Activated naive CD4-positive, alpha-beta T cell treated with anti-CD3 and anti-CD28 coated beads, Interleukin-2, amount 10 ng/mL, durations not matched to agents 7 days and 5 days (primary cell): ENCODE measurements around the gene PITPNC1.
"Not testable (repeated sequence)": the region's sequence is repeated elsewhere in the genome, so short reads cannot be mapped to it uniquely, and the experiment has no call there.

Experiments used
- CTCF ChIA-PET: fragments of 350-600 bp; sonication (Branson Sonifier 250); formaldehyde crosslinking; loops from one replicate; lab custom pipeline; 2021; ENCODE audit warnings: antibody characterized with exemption; lab: Charles Lee
- DNase-seq: peaks from one replicate; pipeline ENCODE4 v3.0.0-alpha.2; 2020
- H3K27ac Mint-ChIP-seq: one replicate; pipeline ENCODE4 v1.8.0; 2021; ENCODE audit warnings: mild to moderate bottlenecking, moderate library complexity, mixed read lengths
- H3K27me3 Mint-ChIP-seq: one replicate; pipeline ENCODE4 v1.8.0; 2021; ENCODE audit warnings: mild to moderate bottlenecking, mixed read lengths
- H3K36me3 Mint-ChIP-seq: one replicate; pipeline ENCODE4 v1.8.0; 2021; ENCODE audit warnings: mixed read lengths
- H3K4me1 Mint-ChIP-seq: one replicate; pipeline ENCODE4 v1.8.0; 2021; ENCODE audit warnings: mixed read lengths
- H3K4me3 Mint-ChIP-seq: one replicate; pipeline ENCODE4 v1.8.0; 2021; ENCODE audit warnings: mild to moderate bottlenecking, moderate library complexity, mixed read lengths
- H3K9me3 Mint-ChIP-seq: one replicate; pipeline ENCODE4 v1.8.0; 2021; ENCODE audit warnings: mixed read lengths

The PITPNC1 gene

DNA sequence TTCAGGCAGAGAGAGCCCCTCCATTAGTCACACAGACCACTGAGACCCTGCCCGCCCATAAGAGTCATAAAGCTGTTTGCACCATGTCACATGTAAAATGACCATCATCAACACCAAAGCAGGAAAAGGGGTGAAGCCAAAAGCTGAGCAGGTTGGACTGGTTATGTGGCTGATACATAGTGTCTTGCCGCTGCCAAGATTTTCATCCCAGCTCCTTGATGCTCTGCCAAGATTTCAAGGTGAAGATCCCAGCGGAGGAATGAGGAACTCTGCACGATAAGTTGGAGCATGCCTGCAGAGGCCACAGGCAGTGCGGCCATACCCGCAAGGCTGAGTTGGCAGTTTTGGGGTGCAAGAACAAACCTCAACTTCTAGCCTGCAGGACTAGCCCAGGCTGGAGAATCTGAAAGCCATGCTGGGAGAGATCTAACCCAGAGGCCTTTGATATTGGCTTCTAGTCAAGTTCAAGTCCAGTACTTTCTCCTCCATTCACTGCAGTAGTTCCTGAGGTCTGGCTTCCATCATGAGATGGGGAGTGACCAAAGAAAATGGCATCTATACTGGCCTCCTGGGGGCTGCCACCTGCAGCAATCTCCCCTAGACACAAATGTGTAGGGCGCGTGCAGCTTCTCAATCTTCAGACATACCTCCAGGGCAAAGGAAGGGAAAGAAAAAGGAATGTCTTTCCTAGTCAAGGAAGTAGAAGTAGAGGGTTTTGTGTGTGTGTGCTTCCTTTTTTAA is 261.0 kb downstream of the PITPNC1 start:
- CTCF ChIA-PET: interaction anchor here (1.2 kb wide), 1 partner anchor 259 kb away, joined by 4 read pairs; no protein-coding TSS in a partner anchor
- H3K9me3 Mint-ChIP-seq: no peaks in the 10 kb centered on the region
- H3K4me1 Mint-ChIP-seq: no peaks in the 10 kb centered on the region
- no peak overlapping the region for H3K27ac Mint-ChIP-seq
- DNase-seq: no peak
- peaks cover 2% of the 10 kb centered on the region for H3K36me3 Mint-ChIP-seq
- H3K4me3 Mint-ChIP-seq: no peak overlapping the region
- H3K27me3 Mint-ChIP-seq: no peaks in the 10 kb centered on the region

DNA sequence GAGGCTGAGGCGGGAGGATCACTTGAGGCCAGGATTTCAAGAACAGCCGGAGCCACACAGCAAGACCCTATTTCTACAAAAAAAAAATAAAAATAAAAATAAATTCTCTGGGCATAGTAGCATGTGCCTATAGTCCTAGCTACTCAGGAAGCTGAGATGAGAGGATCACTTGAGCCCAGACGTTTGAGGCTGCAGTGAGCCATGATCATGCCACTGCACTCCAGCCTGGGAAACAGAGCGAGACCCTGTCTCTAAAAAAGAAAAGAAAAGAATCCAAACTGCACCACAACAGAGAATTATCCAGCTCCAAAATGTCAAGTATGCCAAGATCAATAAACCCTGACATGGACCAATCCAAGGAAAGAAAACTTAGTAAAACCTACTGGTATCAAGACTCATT is 261.8 kb downstream of the PITPNC1 start:
- no peaks in the 10 kb centered on the region for H3K4me1 Mint-ChIP-seq
- H3K9me3 Mint-ChIP-seq: no peaks in the 10 kb centered on the region
- H3K27ac Mint-ChIP-seq: no peak overlapping the region
- DNase-seq: no peak
- no peak overlapping the region for H3K4me3 Mint-ChIP-seq
- CTCF ChIA-PET: no interaction called here
- H3K36me3 Mint-ChIP-seq: peaks cover 2% of the 10 kb centered on the region
- H3K27me3 Mint-ChIP-seq: no peaks in the 10 kb centered on the region

DNA sequence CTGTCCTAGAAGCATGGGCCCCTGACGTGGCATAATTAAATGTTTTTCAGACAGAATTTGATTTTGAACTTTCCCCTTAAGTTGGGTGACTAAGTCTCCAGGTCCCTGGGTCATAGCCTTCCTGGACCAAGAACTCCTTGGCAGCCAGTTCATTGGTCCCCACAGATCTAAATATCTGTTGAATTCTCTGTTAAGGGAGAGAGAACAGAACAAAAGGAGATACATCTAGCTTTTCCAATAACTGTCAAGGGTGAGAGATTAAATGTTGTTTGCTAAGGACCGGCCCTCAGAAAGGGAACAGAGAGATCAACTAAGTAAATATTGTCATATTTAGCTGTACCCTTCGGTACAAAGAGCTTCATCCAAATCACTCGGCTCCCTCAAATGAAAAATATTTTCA is 262.5 kb downstream of the PITPNC1 start:
- Mint-ChIP-seq H3K27ac (no peak overlapping the region), H3K27me3 (no peaks in the 10 kb centered on the region), H3K4me3 (no peak overlapping the region), H3K9me3 (no peaks in the 10 kb centered on the region), H3K4me1 (no peaks in the 10 kb centered on the region), H3K36me3 (peaks cover 2% of the 10 kb centered on the region)
- CTCF ChIA-PET: no interaction called here
- DNase-seq: no peak

DNA sequence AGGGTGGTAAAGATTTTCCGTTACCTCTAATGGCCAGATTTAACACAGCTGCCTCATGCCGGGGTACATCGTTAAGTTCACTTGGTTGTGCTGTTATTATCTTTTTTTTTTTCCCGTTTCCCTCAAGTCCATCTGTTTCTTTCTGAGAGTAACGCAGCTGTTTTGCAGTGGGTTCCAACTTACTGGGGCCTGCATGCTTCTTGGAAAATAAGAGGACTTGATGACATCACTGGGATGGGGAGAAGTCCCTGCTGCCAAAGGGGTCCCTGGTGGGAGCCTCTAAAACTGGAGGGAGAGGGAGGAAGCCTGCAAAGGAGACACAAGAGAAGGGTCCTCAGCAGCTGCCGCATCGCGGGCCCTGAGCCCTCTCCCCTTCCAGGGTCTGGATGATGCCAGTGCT is 262.9 kb downstream of the PITPNC1 start:
- DNase-seq: no peak
- Mint-ChIP-seq H3K36me3 (peaks cover 2% of the 10 kb centered on the region), H3K4me3 (no peak overlapping the region), H3K4me1 (no peaks in the 10 kb centered on the region), H3K27me3 (no peaks in the 10 kb centered on the region), H3K27ac (no peak overlapping the region), H3K9me3 (no peaks in the 10 kb centered on the region)
- CTCF ChIA-PET: no interaction called here

DNA sequence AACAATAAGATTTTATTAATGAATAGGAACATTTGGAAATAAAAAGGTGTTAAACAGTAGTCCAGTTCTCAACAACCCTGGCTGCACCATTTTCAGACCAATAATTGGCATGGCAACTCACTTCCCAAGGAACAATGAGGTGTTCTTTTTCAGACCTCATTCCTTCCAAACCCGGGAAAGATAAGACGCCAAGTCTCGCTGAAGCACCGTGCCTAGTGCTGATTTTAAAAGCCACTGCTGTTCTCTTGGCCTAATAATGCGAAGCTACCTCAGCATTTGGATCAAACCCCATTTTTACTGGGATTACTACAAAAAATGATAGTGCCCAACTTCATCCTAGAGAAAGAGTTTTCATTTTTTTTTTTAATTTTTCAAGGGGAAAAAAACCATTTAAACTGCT is 265.4 kb downstream of the PITPNC1 start:
- CTCF ChIA-PET: no interaction called here
- Mint-ChIP-seq H3K36me3 (no peaks in the 10 kb centered on the region), H3K4me3 (no peak overlapping the region), H3K27ac (no peak overlapping the region), H3K27me3 (no peaks in the 10 kb centered on the region), H3K9me3 (no peaks in the 10 kb centered on the region), H3K4me1 (no peaks in the 10 kb centered on the region)
- no peak for DNase-seq

DNA sequence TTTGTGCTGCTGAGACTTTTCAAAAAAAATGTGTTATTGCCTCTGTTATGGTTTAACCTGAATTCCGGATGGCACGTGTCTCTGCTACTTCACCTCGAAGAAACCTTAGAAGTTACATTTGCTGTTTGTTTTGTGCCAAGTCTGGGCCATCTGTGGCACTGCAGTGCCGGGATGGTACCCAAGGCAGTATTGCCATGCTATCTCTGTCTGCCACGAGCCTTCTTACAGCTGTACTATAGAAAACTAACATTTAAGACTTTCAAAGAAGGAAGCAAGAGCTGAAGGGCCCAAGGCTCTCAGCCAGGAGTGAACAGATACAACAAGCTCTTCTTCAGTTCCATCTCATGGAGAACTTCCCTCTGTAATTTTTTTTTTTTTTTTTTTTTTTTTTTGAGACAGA is 267.0 kb downstream of the PITPNC1 start:
- CTCF ChIA-PET: interaction anchor here (1.7 kb wide), 1 partner anchor 14 kb away, joined by 3 read pairs; no protein-coding TSS in a partner anchor
- no peaks in the 10 kb centered on the region for H3K4me1 Mint-ChIP-seq
- no peaks in the 10 kb centered on the region for H3K36me3 Mint-ChIP-seq
- no peaks in the 10 kb centered on the region for H3K27me3 Mint-ChIP-seq
- no peak for DNase-seq
- no peak overlapping the region for H3K4me3 Mint-ChIP-seq
- H3K27ac Mint-ChIP-seq: no peak overlapping the region
- no peaks in the 10 kb centered on the region for H3K9me3 Mint-ChIP-seq

DNA sequence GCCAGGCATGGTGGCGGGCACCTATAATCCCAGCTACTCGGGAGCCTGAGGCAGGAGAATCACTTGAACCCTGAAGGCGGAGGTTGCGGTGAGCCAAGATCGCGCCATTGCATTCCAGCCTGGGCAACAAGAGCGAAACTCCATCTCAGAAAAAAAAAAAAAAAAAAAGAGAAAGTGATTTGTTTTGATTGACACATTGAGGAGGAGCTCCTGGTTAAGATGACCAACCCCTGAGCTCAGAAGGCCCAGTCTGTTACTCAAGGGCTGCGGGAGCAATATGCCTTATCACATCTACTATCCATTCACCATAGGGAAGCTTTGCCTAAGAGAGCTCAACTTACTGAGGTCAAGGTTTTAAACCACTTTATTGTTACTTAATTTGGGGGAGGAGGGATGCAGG is 268.1 kb downstream of the PITPNC1 start:
- H3K27ac Mint-ChIP-seq, H3K36me3 Mint-ChIP-seq, H3K4me1 Mint-ChIP-seq, H3K4me3 Mint-ChIP-seq, H3K9me3 Mint-ChIP-seq, H3K27me3 Mint-ChIP-seq, DNase-seq: not testable (repeated sequence)
- CTCF ChIA-PET: interaction anchor here (1.7 kb wide), 1 partner anchor 16 kb away, joined by 3 read pairs; no protein-coding TSS in a partner anchor

DNA sequence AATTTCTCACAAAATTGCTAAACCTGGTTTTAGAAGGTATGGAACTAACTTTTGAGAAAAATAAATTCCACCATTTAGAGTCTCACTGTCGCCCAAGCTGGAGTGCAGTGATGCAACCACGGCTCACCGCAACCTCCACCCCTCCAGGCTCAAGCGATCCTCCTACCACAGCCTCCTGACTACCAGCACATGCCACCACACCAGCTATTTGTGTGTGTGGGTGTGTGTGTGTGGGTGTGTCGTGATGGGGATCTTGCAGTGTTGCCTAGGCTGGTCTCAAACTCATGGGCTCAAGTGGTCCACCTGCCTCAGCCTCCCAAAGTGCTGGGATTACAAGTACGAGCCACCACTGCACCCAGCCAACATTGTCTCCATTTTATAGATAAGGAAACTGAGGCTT is 269.4 kb downstream of the PITPNC1 start:
- Mint-ChIP-seq H3K27me3 (no peaks in the 10 kb centered on the region), H3K9me3 (no peaks in the 10 kb centered on the region), H3K27ac (no peak overlapping the region), H3K4me1 (no peaks in the 10 kb centered on the region), H3K4me3 (no peak overlapping the region), H3K36me3 (no peaks in the 10 kb centered on the region)
- no peak for DNase-seq
- CTCF ChIA-PET: interaction anchor here (0.5 kb wide), 1 partner anchor 145 kb away, joined by 6 read pairs; no protein-coding TSS in a partner anchor

DNA sequence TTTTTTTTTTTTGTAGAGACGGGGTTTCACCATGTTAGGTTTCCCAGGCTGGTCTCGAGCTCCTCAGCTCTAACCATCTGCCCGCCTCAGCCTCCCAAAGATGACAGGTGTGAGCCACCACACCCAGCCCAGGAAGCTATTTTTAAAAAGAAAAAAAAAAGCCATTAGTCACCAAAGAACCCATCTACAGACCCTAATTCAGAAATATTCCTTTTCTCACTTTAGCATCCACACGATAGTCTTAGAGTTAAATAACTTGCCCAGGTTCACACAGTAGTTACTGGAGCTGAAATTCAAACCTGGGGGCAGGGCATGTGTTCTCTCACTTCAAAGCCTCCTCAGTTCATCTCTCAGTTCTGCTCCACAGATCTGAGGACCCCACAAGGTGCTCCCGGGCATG is 270.4 kb downstream of the PITPNC1 start:
- no peaks in the 10 kb centered on the region for H3K36me3 Mint-ChIP-seq

DNA sequence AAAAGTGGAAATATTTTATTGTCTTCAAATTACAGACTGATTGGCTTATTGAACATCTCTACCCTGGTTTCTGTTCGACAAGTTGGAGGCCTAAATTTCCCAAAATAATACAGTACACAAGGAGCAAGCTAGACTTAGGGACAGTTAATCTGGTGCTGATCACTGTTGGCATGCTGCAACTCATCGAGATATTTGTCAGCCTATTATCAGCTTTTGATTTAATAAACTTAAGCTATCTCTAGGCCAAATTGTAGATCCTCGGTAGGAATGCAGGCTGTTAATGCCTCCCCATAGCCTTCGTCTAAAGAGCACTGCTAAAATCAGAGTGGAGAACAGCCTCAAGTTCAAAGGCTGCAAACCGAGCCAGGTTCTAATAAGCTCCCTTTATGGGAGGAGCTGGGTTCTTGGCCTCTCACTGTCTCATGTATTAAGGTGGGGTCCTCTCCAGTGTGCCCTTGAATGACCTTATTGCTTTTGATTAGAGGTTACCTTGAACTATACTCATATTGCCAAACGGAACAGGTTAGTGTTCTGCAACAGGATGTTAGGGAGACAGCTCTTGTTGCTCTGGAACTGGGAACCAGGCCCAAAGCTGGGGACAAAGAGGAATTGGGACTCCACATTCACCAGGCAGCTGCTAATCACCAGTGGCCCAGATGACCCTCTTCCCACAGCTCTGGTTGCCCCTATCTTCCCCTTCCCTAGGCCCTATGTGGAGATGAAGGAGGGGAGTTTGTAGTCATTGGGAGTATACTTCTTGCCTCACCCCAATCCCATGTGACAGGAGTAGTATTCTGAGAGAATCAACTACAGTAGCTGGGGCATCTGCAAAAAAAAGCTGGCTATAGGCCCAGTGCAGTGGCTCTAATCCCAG is 271.2 kb downstream of the PITPNC1 start:
- CTCF ChIA-PET: interaction anchor here (1.2 kb wide), 1 partner anchor 274 kb away, joined by 3 read pairs; no protein-coding TSS in a partner anchor
- H3K4me1 Mint-ChIP-seq: no peaks in the 10 kb centered on the region
- peaks cover 5% of the 10 kb centered on the region for H3K36me3 Mint-ChIP-seq
- H3K27ac Mint-ChIP-seq: no peak overlapping the region
- H3K4me3 Mint-ChIP-seq: no peak overlapping the region
- H3K27me3 Mint-ChIP-seq: no peaks in the 10 kb centered on the region
- no peaks in the 10 kb centered on the region for H3K9me3 Mint-ChIP-seq
- DNase-seq: no peak

More for the DNA sequence above, 270.4 kb downstream of the PITPNC1 start:
- Mint-ChIP-seq H3K4me3 (no peak overlapping the region), H3K4me1 (no peaks in the 10 kb centered on the region), H3K27me3 (no peaks in the 10 kb centered on the region), H3K27ac (no peak overlapping the region), H3K9me3 (no peaks in the 10 kb centered on the region)
- CTCF ChIA-PET: no interaction called here
- DNase-seq: no peak

DNA sequence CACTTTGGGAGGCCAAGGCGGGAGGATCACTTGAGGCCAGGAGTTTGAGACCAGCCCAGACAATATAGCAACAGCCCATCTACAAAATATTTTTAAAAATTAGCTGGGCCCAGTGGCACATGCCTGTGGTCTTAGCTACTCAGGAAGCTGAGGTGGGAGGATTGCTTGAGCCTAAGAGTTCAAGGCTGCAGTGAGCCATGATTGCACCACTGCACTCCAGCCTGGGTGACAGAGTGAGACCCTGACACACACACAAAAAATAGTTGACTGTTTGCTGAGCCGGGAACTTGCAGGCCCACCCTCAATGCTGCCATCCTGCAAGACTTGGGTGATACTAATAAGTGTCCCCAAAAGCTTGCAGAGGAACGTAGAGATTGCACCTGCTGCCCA is 271.8 kb downstream of the PITPNC1 start:
- H3K9me3 Mint-ChIP-seq, H3K27ac Mint-ChIP-seq, DNase-seq, H3K27me3 Mint-ChIP-seq, H3K36me3 Mint-ChIP-seq, H3K4me3 Mint-ChIP-seq, H3K4me1 Mint-ChIP-seq: not testable (repeated sequence)
- CTCF ChIA-PET: interaction anchor here (1.2 kb wide), 1 partner anchor 275 kb away, joined by 3 read pairs; no protein-coding TSS in a partner anchor

DNA sequence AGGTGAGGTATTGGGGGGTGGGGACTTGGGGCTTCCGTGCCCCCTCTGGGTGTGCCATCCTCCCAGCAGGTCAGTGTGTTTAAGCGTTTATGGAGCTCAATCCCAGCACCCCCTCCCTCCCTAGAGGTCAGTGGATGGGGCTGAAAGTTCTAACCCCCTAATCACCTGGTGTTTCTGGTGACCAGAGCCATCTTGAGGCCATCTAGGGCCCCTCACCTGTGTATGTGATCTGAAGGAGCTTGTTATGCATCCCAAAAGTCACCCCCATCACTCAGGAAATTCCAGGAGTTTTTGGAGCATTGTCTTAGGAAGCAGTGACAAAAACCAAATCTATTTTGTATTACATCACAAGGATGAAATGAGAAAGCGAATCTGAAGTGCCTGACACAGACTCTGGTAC is 272.8 kb downstream of the PITPNC1 start:
- CTCF ChIA-PET: interaction anchor here (1.2 kb wide), 1 partner anchor 276 kb away, joined by 3 read pairs; no protein-coding TSS in a partner anchor
- peaks cover 7% of the 10 kb centered on the region for H3K36me3 Mint-ChIP-seq
- H3K4me3 Mint-ChIP-seq: no peak overlapping the region
- H3K27ac Mint-ChIP-seq: no peak overlapping the region
- no peaks in the 10 kb centered on the region for H3K9me3 Mint-ChIP-seq
- no peaks in the 10 kb centered on the region for H3K27me3 Mint-ChIP-seq
- DNase-seq: no peak
- no peaks in the 10 kb centered on the region for H3K4me1 Mint-ChIP-seq

DNA sequence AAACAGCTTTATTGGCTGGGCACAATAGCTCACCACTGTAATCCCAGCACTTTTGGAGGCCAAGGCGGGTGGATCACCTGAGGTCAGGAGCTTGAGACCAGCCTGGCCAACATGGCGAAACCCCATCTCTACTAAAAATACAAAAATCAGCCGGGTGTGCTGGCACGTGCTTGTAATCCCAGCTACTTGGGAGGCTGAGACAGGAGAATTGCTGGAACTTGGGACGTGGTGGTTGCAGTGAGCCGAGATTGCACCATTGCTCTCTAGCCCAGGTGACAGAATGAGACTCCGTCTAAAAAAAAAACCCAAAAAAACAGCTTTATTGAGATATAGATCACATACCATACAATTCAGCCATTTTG is 274.1 kb downstream of the PITPNC1 start:
- H3K9me3 Mint-ChIP-seq, H3K36me3 Mint-ChIP-seq, H3K4me1 Mint-ChIP-seq, CTCF ChIA-PET, H3K27me3 Mint-ChIP-seq, H3K4me3 Mint-ChIP-seq, H3K27ac Mint-ChIP-seq, DNase-seq: not testable (repeated sequence)

DNA sequence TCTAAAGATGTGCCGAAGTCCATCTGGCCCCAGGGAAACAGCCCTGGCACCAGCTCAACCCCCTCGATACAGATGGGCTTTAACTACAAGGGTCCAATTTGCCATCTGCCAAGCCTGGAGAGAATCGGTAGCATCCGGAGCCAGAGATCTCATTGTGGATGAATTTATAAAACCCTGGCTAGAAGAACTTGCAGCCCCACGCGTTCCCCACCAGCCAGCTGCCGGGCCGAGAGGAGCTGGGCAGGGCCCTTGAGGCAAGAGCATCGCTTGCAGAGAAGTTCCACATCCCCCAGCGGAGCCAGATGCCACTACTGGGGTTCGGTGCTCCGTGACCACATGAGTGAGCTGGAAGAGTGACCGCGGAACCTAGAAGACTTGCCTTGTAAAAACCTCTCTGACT is 275.4 kb downstream of the PITPNC1 start:
- H3K27me3 Mint-ChIP-seq: no peaks in the 10 kb centered on the region
- CTCF ChIA-PET: no interaction called here
- no peaks in the 10 kb centered on the region for H3K4me1 Mint-ChIP-seq
- H3K4me3 Mint-ChIP-seq: no peak overlapping the region
- H3K27ac Mint-ChIP-seq: no peak overlapping the region
- H3K36me3 Mint-ChIP-seq: peaks cover 7% of the 10 kb centered on the region
- H3K9me3 Mint-ChIP-seq: no peaks in the 10 kb centered on the region
- no peak for DNase-seq
